Measurements from ENCODE around the gene JSRP1.

DNA sequence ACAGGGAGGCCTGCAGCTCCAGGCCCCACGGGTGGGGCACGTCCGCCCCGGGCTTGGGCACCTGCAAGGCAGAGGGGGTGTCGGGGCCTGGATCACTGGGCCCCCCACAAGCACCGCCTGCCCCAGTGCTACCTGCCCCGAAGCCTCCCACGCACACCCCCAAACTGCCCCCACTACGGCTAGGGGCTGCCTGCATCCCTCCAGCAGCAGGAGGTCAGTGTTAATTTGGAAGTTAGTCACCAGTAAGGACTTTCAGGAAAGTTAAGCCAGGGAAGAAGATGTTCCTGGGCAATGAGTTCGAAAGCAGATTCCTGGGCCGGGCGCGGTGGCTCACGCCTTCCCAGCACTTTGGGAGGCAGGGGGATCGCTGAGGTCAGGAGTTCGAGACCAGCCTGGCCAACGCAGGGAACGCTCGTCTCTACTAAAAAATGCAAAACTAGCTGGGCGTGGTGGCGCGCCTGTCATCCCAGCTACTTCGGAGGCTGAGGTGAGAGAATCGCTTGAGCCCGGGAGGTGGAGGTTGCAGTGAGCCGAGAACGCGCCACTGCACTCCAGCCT, 20.3 kb upstream of the JSRP1 start:
- TF ChIP-seq, protein P1, sequence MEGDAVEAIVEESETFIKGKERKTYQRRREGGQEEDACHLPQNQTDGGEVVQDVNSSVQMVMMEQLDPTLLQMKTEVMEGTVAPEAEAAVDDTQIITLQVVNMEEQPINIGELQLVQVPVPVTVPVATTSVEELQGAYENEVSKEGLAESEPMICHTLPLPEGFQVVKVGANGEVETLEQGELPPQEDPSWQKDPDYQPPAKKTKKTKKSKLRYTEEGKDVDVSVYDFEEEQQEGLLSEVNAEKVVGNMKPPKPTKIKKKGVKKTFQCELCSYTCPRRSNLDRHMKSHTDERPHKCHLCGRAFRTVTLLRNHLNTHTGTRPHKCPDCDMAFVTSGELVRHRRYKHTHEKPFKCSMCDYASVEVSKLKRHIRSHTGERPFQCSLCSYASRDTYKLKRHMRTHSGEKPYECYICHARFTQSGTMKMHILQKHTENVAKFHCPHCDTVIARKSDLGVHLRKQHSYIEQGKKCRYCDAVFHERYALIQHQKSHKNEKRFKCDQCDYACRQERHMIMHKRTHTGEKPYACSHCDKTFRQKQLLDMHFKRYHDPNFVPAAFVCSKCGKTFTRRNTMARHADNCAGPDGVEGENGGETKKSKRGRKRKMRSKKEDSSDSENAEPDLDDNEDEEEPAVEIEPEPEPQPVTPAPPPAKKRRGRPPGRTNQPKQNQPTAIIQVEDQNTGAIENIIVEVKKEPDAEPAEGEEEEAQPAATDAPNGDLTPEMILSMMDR (IDR thresholded peaks at IDR 0.05) = no peak
- no peak for TF ChIP-seq POLR2A (IDR thresholded peaks at IDR 0.05)
